KMS-11 (cell line): ENCODE measurements around the gene TUBA3E.
"Not testable (repeated sequence)": the region's sequence is repeated elsewhere in the genome, so short reads cannot be mapped to it uniquely, and the experiment has no call there.

Experiments
- H2AFZ ChIP-seq: fragments of 200-600 bp; sonication (generic); 2 replicates; pipeline ENCODE4 v1.6.1; 2016; ENCODE audit warnings: antibody characterized with exemption, mixed run types, low read depth
- H3K27ac ChIP-seq: fragments of 200-600 bp; sonication (generic); 2 replicates; pipeline ENCODE4 v1.6.1; 2016; ENCODE audit warnings: mild to moderate bottlenecking, mixed run types
- H3K27me3 ChIP-seq: fragments of 200-600 bp; sonication (generic); 2 replicates; pipeline ENCODE4 v1.6.1; 2017; ENCODE audit warnings: mild to moderate bottlenecking, low read depth, mixed run types, moderate library complexity; ENCODE audit not compliant: insufficient read depth
- H3K36me3 ChIP-seq: fragments of 200-600 bp; sonication (generic); 2 replicates; pipeline ENCODE4 v1.6.1; 2017; ENCODE audit warnings: mild to moderate bottlenecking, mixed run types; ENCODE audit not compliant: insufficient read depth
- H3K4me1 ChIP-seq: fragments of 200-600 bp; sonication (generic); 2 replicates; pipeline ENCODE4 v1.6.1; 2016; ENCODE audit warnings: mild to moderate bottlenecking, low read depth, mixed run types; ENCODE audit not compliant: poor library complexity, severe bottlenecking
- H3K4me2 ChIP-seq: fragments of 200-600 bp; sonication (generic); 2 replicates; pipeline ENCODE4 v1.7.0; 2016; ENCODE audit warnings: mild to moderate bottlenecking, mixed run types
- H3K4me3 ChIP-seq: fragments of 200-600 bp; sonication (generic); IDR thresholded peaks from 2 replicates; pipeline ENCODE4 v1.6.1; 2017; ENCODE audit warnings: low read depth, low read length, mixed read lengths; ENCODE audit not compliant: insufficient read depth
- H3K79me2 ChIP-seq: fragments of 200-600 bp; sonication (generic); 2 replicates; pipeline ENCODE4 v1.6.1; 2016; ENCODE audit warnings: low read depth, mixed run types; ENCODE audit not compliant: insufficient read depth
- H3K9ac ChIP-seq: fragments of 200-600 bp; sonication (generic); 2 replicates; pipeline ENCODE4 v1.6.1; 2016; ENCODE audit warnings: mild to moderate bottlenecking, mixed run types
- H4K20me1 ChIP-seq: fragments of 200-600 bp; sonication (generic); 2 replicates; pipeline ENCODE4 v1.6.1; 2016; ENCODE audit warnings: mild to moderate bottlenecking, mixed run types; ENCODE audit not compliant: insufficient read depth

Gene TUBA3E

DNA sequence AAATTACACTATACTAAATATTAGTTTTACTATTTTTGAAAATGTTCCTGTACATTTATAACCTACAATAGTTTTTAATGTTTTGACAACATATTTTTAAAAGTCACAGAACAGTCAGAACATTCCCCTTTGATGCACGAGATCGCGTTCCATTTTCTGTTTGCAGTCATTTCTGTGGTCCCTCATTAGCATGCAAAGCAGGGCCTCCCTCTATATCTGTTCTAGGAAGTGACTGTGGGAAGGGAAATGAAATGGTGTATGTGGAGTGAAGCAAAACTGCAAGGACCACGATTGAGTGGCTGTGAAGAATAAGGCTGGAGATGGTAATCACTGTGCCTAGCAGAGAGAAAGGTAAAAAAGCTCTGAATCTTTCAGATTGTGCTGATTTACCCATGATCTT, 24.3 kb upstream of the TUBA3E start:
- H4K20me1 ChIP-seq, H3K79me2 ChIP-seq, H3K4me1 ChIP-seq, H2AFZ ChIP-seq, H3K27ac ChIP-seq, H3K27me3 ChIP-seq, H3K4me2 ChIP-seq, H3K9ac ChIP-seq, H3K4me3 ChIP-seq, H3K36me3 ChIP-seq: not testable (repeated sequence)

DNA sequence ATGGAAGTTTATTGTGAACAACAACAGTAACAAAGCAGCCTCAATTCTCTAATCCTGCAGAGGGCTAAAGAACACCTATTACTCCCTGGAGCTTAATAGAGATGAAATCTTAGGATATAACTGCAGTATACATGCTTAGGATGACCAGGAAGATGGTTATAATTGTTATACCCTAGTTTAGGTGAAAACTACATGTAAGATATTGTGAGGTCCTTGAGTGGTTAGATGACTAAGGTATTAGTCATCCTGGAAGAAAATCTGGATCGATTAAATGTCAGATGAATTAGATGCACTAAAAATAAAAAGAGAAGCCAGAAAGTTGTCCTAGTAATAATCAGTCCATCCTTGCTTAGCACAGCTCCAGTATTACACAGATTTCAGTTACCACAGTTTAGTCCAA, 22.3 kb upstream of the TUBA3E start:
- not testable (repeated sequence) for H3K4me1 ChIP-seq

DNA sequence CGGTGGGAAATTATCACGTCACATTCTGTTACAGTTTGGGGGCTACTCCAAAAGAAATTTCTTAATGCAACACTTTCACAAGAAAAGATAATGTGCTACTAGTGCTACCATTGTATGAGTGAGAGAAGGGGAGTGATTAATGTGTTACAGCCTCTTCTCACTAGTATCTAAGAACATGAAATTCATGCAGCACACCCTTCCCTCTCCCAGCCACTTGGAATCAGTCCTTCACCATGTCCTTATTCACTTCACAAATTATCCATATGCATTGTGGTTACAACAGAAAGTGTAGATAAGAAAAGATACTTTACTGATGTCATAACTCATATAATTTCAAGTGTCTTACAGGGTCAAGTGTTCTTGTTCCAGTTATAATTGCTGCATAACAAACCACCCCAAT, 20.9 kb upstream of the TUBA3E start:
- H4K20me1 ChIP-seq, H3K27me3 ChIP-seq, H3K36me3 ChIP-seq, H3K79me2 ChIP-seq, H3K4me1 ChIP-seq, H2AFZ ChIP-seq, H3K9ac ChIP-seq, H3K4me3 ChIP-seq, H3K4me2 ChIP-seq, H3K27ac ChIP-seq: not testable (repeated sequence)

More for the DNA sequence above, 22.3 kb upstream of the TUBA3E start:
- H3K9ac ChIP-seq, H3K4me3 ChIP-seq, H4K20me1 ChIP-seq, H3K36me3 ChIP-seq, H2AFZ ChIP-seq, H3K4me2 ChIP-seq, H3K27ac ChIP-seq, H3K79me2 ChIP-seq, H3K27me3 ChIP-seq: not testable (repeated sequence)

DNA sequence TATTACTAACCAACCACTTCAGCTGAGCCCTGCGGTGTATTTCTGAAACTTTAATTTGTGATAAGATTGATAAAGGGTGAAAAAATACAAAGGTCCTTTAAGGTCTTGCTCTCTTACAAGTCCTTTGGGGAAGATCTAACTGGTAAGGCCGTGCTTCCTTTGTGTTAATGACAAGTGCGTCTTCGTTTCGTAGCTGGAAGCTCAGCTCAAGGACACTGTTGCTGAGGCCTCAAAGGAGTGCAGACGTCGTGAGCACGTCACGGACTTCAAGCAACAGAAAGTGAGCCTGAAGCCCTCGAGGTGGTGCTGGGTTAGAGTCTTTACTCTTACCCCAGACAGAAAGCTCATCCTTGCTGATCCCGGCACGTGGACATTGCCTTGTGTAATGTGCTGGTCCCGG, 8.8 kb upstream of the TUBA3E start:
- H3K4me2 ChIP-seq, H3K4me3 ChIP-seq, H4K20me1 ChIP-seq, H3K36me3 ChIP-seq, H3K79me2 ChIP-seq, H3K27ac ChIP-seq, H3K9ac ChIP-seq, H3K4me1 ChIP-seq, H2AFZ ChIP-seq, H3K27me3 ChIP-seq: not testable (repeated sequence)

DNA sequence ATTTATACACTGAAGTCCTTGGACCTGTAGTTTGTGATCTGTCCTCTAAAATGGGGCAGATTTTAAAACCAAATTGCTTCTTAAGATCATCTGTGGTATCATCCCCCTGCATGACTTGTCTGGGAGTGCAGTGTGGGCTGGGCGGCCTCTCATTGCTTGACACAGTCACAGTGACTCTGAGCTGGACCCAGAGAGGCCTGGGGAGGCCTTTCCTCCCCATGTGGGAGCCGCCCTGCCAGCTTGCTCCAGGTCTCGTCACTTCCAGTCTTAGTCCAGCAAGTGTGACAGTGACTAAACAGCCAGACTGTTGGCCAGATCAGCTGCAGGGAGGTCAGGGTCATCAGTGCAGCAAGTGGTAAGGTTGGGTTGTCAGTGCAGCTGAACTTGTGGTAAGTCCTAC, 4.9 kb upstream of the TUBA3E start:
- H3K27ac ChIP-seq, H3K4me3 ChIP-seq, H3K27me3 ChIP-seq, H3K36me3 ChIP-seq, H4K20me1 ChIP-seq, H2AFZ ChIP-seq, H3K4me2 ChIP-seq, H3K4me1 ChIP-seq, H3K79me2 ChIP-seq, H3K9ac ChIP-seq: not testable (repeated sequence)

DNA sequence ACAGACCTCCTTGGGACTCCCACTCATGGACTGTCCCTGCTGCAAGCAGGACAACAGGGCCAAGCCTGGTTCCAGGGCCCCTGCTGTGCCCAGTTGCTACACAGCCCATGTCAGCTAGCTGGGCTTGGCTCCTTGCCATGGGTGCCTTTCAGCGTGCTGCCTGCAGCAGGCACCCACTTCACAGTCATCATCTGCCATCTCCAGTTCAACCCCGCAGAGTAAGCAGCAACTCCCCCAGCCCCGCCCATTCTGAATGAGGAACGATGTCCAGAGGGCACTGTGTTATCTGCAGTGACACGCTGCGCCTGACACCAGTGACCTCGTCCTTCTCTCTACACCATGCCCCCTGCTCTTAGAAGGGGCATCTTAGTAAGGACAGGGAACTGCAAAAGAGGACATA, 4.3 kb upstream of the TUBA3E start:
- not testable (repeated sequence) for H2AFZ ChIP-seq, H3K36me3 ChIP-seq, H4K20me1 ChIP-seq, H3K79me2 ChIP-seq, H3K4me1 ChIP-seq, H3K9ac ChIP-seq, H3K4me2 ChIP-seq, H3K27ac ChIP-seq, H3K4me3 ChIP-seq, H3K27me3 ChIP-seq

DNA sequence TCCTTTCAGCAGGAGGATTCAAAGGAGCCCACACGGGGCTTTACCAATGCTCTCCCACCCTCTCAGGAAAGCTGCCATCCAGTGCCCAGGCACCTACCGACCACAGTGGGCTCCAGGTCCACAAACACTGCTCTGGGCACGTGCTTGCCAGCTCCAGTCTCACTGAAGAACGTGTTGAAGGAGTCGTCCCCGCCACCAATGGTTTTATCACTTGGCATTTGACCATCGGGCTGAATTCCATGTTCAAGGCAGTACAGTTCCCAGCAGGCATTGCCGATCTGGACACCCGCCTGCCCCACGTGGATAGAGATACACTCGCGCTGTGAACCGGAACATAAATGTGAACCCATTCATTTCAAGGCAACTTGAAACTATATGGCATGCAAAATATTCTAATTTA, 2.2 kb downstream of the TUBA3E start:
- H3K4me2 ChIP-seq, H4K20me1 ChIP-seq, H3K79me2 ChIP-seq, H3K9ac ChIP-seq, H3K36me3 ChIP-seq, H2AFZ ChIP-seq, H3K4me3 ChIP-seq, H3K27me3 ChIP-seq, H3K4me1 ChIP-seq, H3K27ac ChIP-seq: not testable (repeated sequence)

DNA sequence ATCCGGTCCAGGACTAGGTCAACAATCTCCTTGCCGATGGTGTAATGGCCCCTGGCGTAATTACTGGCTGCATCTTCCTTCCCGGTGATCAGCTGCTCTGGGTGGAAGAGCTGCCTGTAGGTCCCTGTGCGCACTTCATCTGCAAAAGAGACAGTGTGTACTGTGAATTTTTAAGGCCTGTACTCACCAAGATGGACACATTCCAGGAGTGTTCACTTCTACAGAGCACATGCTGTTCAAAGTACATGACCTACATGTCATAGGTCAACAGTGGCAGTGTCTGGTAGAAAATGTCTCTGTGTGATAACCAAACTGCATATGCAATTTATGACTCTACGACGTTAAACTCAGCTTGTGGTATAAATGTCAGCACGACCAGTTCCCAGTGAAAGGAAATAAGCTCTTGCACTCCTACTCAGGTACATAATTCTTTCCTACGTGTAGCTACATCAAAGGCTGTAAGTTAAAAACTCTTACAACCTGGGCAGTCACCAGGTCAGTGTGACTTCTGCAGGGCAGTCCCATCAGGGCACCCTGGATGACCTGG, 3.1 kb downstream of the TUBA3E start:
- not testable (repeated sequence) for H3K9ac ChIP-seq, H3K4me2 ChIP-seq, H3K4me1 ChIP-seq, H3K27ac ChIP-seq, H2AFZ ChIP-seq, H4K20me1 ChIP-seq, H3K27me3 ChIP-seq, H3K36me3 ChIP-seq, H3K4me3 ChIP-seq, H3K79me2 ChIP-seq

DNA sequence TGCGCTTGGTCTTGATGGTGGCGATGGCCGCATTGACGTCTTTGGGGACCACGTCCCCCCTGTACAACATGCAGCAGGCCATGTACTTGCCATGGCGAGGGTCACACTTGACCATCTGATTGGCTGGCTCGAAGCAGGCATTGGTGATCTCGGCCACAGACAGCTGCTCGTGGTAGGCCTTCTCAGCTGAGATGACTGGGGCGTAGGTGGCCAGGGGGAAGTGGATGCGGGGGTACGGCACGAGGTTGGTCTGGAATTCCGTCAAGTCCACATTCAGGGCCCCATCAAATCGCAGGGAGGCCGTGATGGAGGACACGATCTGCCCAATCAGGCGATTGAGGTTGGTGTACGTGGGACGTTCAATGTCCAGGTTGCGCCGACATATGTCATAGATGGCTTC, 4.4 kb downstream of the TUBA3E start:
- H3K27me3 ChIP-seq, H3K27ac ChIP-seq, H3K36me3 ChIP-seq, H3K4me3 ChIP-seq, H4K20me1 ChIP-seq, H3K9ac ChIP-seq, H2AFZ ChIP-seq, H3K4me2 ChIP-seq, H3K79me2 ChIP-seq, H3K4me1 ChIP-seq: not testable (repeated sequence)

DNA sequence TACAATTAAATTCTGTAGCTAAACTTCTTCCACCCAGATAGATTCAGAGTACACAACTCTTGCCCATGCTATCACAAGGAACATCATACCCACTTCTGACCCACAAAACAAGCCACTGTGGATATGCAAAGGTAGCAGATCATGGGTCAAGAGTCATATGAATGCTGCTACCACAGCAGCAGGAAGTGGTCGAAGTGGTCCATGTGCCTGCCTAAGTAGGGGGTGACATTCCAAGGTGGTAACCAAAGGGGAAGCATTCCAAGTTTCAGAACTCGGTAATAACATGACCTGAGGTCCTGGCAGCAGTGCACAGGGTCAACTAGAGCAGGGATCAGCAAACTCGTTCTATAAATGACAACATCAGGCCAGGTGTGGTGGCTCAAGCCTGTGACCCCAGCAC, 5.8 kb downstream of the TUBA3E start:
- H3K27ac ChIP-seq, H3K9ac ChIP-seq, H3K4me3 ChIP-seq, H3K27me3 ChIP-seq, H2AFZ ChIP-seq, H4K20me1 ChIP-seq, H3K4me2 ChIP-seq, H3K79me2 ChIP-seq, H3K36me3 ChIP-seq, H3K4me1 ChIP-seq: not testable (repeated sequence)

DNA sequence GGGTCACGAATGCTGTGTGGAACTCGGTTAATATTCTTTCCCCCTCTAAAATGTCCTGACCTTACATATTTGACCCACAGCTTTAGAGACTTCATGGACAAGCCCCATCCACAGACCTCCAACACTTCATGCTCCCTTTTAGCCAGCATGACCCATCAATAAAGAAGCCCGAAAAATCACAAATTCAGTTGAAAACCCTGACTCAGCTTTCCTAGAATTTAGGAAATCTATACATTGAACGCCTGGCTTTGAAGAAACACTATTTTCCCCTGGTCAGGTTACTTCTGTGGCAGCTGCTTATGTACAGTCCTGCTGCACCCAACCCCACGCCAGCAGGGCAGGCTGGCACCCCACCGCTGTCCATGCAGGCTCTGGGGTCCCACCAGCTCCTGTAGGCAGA, 6.9 kb downstream of the TUBA3E start:
- not testable (repeated sequence) for H3K27ac ChIP-seq, H3K4me2 ChIP-seq, H3K9ac ChIP-seq, H4K20me1 ChIP-seq, H3K36me3 ChIP-seq, H3K4me1 ChIP-seq, H2AFZ ChIP-seq, H3K4me3 ChIP-seq, H3K79me2 ChIP-seq, H3K27me3 ChIP-seq
